GM21786 (cell line): ENCODE results near the gene MTG2.
"Not testable (repeated sequence)": the region's sequence is repeated elsewhere in the genome, so short reads cannot be mapped to it uniquely, and the experiment has no call there.

Experiments
- ATAC-seq: cut with Tn5 transposase; IDR thresholded peaks from one replicate; pipeline ENCODE4 v1.9.1; 2021; ENCODE audit not compliant: unreplicated experiment

MTG2 gene

GRCh38 chr20:62143957-62144825, 38.6 kb upstream of the MTG2 start:
- ATAC-seq = no peak

GRCh38 chr20:62145688-62146018, 37.2 kb upstream of the MTG2 start:
- no peak for ATAC-seq

GRCh38 chr20:62146019-62146755, 36.6 kb upstream of the MTG2 start:
- ATAC-seq = no peak

- no peak for ATAC-seq
Observed at GRCh38 chr20:62147125-62147524, 35.7 kb upstream of the MTG2 start.

GRCh38 chr20:62147528-62147927, 35.3 kb upstream of the MTG2 start:
- ATAC-seq = no peak

DNA sequence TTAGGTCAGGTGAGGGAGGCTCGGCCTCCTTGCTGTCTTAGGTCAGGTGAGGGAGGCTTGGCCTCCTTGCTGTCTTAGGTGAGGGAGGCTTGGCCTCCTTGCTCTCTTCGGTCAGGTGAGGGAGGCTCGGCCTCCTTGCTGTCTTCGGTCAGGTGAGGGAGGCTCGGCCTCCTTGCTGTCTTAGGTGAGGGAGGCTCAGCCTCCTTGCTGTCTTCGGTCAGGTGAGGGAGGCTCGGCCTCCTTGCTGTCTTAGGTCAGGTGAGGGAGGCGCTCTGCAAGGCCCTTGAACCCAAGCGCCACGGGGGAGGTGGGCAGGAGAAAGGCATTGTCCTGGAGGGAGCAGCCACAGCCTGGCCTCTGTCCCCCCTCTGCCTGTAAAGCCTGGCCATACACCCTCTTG, 34.4 kb upstream of the MTG2 start:
- not testable (repeated sequence) for ATAC-seq

DNA sequence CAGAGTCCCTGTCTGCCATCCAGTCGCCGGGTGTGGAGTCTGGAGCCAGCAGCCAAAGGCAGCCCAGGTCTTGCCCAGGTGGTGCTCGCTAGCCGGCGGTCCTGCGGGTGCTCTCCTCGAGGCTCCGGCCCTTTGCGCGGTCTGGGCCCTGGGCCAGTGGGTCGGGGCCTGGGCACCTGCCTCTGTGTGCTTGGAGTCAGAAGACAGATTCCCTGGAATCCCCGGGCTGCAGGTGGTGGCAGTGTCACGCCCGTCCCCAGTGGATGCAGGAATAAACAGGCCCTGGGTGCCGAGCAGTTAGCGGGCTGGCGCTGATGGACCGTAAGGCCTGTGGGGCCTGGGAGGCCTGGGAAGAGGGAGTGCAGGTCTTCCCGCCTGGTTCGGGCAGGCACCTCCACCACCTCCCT, 33.9 kb upstream of the MTG2 start:
- no peak for ATAC-seq

- ATAC-seq = no peak
Observed at GRCh38 chr20:62149532-62150309, 33.1 kb upstream of the MTG2 start.

DNA sequence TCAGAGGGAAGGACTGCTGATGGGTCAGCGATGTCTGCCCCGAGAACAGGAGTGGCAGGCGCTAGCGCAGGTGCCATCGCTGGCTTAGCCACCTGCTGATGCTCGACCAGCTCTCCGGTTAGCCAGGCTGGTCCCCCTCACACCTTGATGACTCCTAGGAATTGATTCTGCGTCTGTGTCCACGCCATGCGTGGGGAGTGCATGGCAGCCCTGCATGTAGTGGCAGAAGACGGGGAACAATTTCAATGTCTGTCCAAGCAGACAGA, 32.6 kb upstream of the MTG2 start:
- no peak for ATAC-seq

DNA sequence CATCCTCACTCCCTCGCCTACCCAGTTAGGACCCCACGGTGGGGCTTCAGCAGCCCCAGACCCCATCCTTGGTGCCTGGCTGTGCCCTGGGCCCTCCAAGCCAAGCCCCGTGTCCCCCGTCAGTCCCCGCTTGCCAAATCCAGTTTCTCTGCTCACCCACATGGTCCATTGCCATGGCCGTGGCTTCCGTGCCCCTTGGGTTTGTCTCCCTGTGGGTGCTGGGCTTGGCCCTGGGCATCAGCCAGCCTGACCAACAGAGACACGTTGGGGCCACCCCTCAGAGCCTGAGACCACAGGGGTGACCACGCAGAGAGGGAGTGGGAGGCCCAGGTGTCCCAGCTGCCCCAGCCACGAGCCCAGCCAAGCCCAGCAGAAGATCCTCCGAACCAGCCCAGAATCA, 31.6 kb upstream of the MTG2 start:
- ATAC-seq = no peak

DNA sequence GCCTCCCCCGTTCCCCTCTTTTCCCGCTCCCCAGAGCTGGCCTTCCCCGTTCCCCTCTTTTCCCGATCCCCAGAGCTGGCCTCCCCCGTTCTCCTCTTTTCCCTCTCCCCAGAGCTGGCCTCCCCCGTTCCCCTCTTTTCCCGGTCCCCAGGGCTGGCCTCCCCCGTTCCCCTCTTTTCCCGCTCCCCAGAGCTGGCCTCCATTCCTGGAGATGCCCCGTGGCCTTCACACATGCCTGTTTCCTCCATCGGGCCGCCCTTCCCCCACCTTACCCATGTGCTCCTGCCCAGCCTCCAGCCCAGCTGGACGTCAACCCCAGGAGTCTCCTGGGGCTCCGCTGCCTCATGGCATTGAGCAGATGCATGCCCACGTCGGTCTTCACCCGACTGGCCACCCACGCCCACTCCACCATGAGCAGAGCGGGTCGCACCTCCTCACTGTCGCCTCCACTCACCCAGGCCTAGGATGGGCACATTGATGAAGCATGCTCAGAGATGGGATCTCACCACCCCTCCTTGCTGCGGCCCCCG, 30.9 kb upstream of the MTG2 start:
- no peak for ATAC-seq

GRCh38 chr20:62155428-62156253, 27.2 kb upstream of the MTG2 start:
- ATAC-seq = no peak

- ATAC-seq = no peak
Observed at GRCh38 chr20:62156254-62156556, 26.6 kb upstream of the MTG2 start.

DNA sequence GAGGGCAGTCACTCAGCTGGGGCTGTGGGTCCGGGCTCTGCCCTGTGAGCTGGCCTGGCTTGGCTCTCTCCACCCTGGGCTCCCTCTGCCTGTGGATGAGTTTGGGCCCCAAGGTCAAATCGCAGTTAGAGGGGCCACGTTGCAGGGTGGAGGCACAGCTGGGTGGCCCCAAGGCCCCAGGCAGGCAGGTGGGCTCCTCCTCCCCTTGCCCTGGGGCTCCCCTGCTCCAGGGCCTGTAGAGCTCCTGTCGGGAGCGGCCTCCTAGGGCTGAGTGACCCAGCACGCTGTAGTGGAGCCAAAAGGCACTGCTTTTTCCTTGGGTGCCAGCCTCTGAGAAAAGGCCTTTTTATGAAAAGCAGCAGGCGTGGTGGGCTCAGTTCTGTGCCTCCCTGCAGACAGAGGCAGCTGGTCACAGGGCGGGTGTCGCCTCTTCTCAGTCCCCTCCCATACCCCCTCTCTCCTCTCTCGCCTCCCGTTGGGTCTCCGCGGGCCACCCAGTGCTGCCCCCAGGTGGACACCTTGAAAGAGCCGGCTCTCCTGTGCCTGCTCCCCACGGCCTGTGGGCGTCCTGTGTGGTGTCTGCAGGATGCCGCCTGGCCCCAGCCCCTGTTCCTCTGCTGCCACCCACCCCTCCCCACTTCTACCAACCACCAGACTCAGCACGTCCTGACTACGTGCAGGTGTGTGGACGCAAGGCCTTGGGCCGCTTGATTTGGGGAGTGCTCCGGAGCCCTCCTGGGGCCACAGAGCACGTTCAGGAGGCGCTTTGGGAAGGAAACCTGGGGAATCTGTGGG, 26.0 kb upstream of the MTG2 start:
- ATAC-seq = no peak

DNA sequence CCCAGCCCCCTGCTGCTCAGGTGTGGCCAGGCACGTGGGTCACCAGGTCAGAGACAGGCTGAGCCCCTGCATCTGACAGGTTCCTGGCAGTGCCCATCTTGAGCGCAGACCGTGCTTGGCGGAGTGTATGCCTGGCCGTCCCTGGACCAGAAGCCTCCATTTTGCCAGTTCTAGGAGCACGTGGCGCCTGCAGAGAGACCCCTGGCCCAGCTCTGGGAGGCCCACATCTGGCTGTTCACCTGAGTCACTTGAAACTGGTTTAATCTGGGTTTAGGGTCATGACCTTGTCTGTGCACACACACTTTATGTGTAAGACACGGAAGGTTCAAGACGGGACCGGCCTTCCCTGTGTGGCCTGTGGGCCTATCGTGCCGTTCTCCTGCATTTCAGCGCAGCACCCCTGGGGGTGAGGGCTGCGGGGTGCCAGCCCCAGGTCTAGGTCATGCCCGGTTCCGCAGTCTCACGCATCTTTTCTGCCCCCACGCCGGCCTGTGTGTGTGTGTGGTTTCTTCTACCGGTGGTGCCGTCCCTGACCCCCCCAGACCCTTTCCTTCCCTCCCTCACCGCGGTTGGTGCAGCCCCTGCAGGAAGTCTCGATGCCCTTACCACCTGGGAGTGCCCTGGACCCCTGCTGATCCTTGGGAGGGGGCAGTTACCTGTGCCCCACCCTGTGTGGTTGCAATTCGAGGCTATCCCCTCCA, 25.3 kb upstream of the MTG2 start:
- no peak for ATAC-seq

DNA sequence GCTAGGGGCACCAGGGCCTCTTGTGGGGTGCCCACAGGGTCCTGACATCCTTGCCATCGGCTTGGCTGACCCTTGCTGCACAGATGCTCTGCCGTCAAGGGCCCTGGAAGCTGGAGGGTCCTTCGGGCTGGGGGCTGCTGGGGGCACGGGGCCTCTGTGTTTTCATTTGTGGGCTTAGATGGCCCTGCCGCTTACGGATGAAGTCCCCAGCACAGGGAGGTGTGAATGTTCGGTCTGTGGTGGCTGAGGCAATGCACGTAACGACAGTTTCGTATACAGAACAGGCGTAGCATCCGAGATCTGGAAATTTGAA, 24.8 kb upstream of the MTG2 start:
- no peak for ATAC-seq

DNA sequence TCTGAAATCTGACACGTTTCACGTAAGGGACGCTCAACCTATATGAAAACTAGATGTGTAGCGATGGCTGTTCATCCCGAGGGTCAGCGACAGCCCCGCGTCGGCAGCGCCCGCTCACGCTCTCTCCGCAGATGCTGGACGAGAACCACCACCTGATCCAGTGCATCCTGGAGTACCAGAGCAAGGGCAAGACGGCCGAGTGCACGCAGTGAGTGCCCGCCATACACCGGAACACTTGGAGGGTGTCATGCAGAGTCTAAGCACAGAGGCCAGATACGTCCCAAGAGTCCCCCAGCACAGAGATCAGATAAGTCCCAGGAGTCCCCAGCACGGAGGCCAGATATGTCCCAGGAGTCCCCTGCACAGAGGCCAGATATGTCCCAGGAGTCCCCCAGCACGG, 24.3 kb upstream of the MTG2 start:
- ATAC-seq = no peak

GRCh38 chr20:62159052-62159451, 23.8 kb upstream of the MTG2 start:
- ATAC-seq = no peak

DNA sequence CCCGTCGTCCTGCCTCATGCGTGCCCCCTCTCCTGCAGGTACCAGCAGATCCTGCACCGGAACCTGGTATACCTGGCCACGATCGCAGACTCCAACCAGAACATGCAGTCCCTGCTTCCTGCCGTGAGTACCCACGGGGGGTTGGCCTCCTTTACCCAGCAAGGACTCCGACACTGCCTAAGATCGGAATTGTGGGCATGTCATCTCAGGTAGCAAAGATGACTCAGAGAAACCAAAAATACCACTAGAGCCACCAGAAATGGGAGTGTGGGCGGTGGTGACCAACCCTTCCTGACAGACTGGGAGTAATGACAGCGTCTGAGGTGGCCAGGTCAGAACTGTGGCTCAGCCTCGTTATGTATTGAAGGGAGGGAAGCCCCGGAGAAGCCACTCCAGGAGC, 23.0 kb upstream of the MTG2 start:
- no peak for ATAC-seq

GRCh38 chr20:62160253-62160652, 22.6 kb upstream of the MTG2 start:
- no peak for ATAC-seq
